Measurements from ENCODE around the gene MYLK3.
"Not testable (repeated sequence)": the region's sequence is repeated elsewhere in the genome, so short reads cannot be mapped to it uniquely, and the experiment has no call there.

Gene MYLK3

GRCh38 chr16:46785076-46785845 is 37.1 kb upstream of the MYLK3 start:
- no peak overlapping the region for H3K27ac ChIP-seq
- no peaks in the 10 kb centered on the region for H4K20me1 ChIP-seq (ENCODE audit: insufficient read depth)
- peaks cover 2% of the 10 kb centered on the region for H3K4me1 ChIP-seq (ENCODE audit: low read depth, poor library complexity, severe bottlenecking)
- H2AFZ ChIP-seq (ENCODE audit: low read depth): no peak overlapping the region
- no peak overlapping the region for H3K9ac ChIP-seq
- H3K4me3 ChIP-seq (IDR thresholded peaks at IDR 0.05; ENCODE audit: insufficient read depth, low read depth, low read length): no peak overlapping the region
- TF ChIP-seq CTCF (conservative IDR thresholded peaks at IDR 0.05; ENCODE audit: low read depth, low read length): no peak
- no peaks in the 10 kb centered on the region for H3K36me3 ChIP-seq (ENCODE audit: insufficient read depth)
- H3K4me2 ChIP-seq: no peak overlapping the region
- no peaks in the 10 kb centered on the region for H3K79me2 ChIP-seq (ENCODE audit: insufficient read depth, low read depth)
- no peaks in the 10 kb centered on the region for H3K27me3 ChIP-seq (ENCODE audit: insufficient read depth, low read depth)

- H3K9ac ChIP-seq; H3K27ac ChIP-seq; H3K36me3 ChIP-seq (ENCODE audit: insufficient read depth); H3K4me3 ChIP-seq (IDR thresholded peaks at IDR 0.05; ENCODE audit: insufficient read depth, low read depth, low read length); H2AFZ ChIP-seq (ENCODE audit: low read depth); H3K4me2 ChIP-seq; H4K20me1 ChIP-seq (ENCODE audit: insufficient read depth); H3K79me2 ChIP-seq (ENCODE audit: insufficient read depth, low read depth); H3K27me3 ChIP-seq (ENCODE audit: insufficient read depth, low read depth); H3K4me1 ChIP-seq (ENCODE audit: low read depth, poor library complexity, severe bottlenecking): not testable (repeated sequence)
These were observed 36.4 kb upstream of the MYLK3 start for GRCh38 chr16:46784569-46784968.

GRCh38 chr16:46783800-46784199 is 35.7 kb upstream of the MYLK3 start:
- Histone ChIP-seq H3K79me2 (ENCODE audit: insufficient read depth, low read depth) (no peaks in the 10 kb centered on the region), H3K27me3 (ENCODE audit: insufficient read depth, low read depth) (no peaks in the 10 kb centered on the region), H3K4me1 (ENCODE audit: low read depth, poor library complexity, severe bottlenecking) (no peaks in the 10 kb centered on the region), H4K20me1 (ENCODE audit: insufficient read depth) (no peaks in the 10 kb centered on the region), H3K9ac (no peak overlapping the region), H3K4me3 (IDR thresholded peaks at IDR 0.05; ENCODE audit: insufficient read depth, low read depth, low read length) (no peak overlapping the region), H3K36me3 (ENCODE audit: insufficient read depth) (no peaks in the 10 kb centered on the region), H3K27ac (no peak overlapping the region), H3K4me2 (no peak overlapping the region), H2AFZ (ENCODE audit: low read depth) (no peak overlapping the region)
- TF ChIP-seq CTCF (conservative IDR thresholded peaks at IDR 0.05; ENCODE audit: low read depth, low read length): no peak

- Histone ChIP-seq H3K36me3 (ENCODE audit: insufficient read depth) (no peaks in the 10 kb centered on the region), H3K27me3 (ENCODE audit: insufficient read depth, low read depth) (no peaks in the 10 kb centered on the region), H3K4me1 (ENCODE audit: low read depth, poor library complexity, severe bottlenecking) (no peaks in the 10 kb centered on the region), H3K4me3 (IDR thresholded peaks at IDR 0.05; ENCODE audit: insufficient read depth, low read depth, low read length) (no peak overlapping the region), H4K20me1 (ENCODE audit: insufficient read depth) (no peaks in the 10 kb centered on the region), H2AFZ (ENCODE audit: low read depth) (no peak overlapping the region), H3K9ac (no peak overlapping the region), H3K27ac (no peak overlapping the region), H3K79me2 (ENCODE audit: insufficient read depth, low read depth) (no peaks in the 10 kb centered on the region), H3K4me2 (no peak overlapping the region)
- TF ChIP-seq CTCF (conservative IDR thresholded peaks at IDR 0.05; ENCODE audit: low read depth, low read length): no peak
These were observed 34.2 kb upstream of the MYLK3 start for GRCh38 chr16:46782320-46782719.

GRCh38 chr16:46777804-46778203 is 29.7 kb upstream of the MYLK3 start:
- Histone ChIP-seq H3K36me3 (ENCODE audit: insufficient read depth) (no peaks in the 10 kb centered on the region), H3K27me3 (ENCODE audit: insufficient read depth, low read depth) (no peaks in the 10 kb centered on the region), H3K4me3 (IDR thresholded peaks at IDR 0.05; ENCODE audit: insufficient read depth, low read depth, low read length) (no peak overlapping the region), H3K79me2 (ENCODE audit: insufficient read depth, low read depth) (no peaks in the 10 kb centered on the region), H3K4me2 (no peak overlapping the region), H3K9ac (no peak overlapping the region), H2AFZ (ENCODE audit: low read depth) (no peak overlapping the region), H4K20me1 (ENCODE audit: insufficient read depth) (no peaks in the 10 kb centered on the region), H3K27ac (no peak overlapping the region), H3K4me1 (ENCODE audit: low read depth, poor library complexity, severe bottlenecking) (peaks cover 18% of the 10 kb centered on the region)
- no peak for TF ChIP-seq CTCF (conservative IDR thresholded peaks at IDR 0.05; ENCODE audit: low read depth, low read length)
